ENCODE measurements around the gene RCAN1.

GRCh38 chr21:34603710-34604057, 11.2 kb downstream of the RCAN1 start:
- TF ChIP-seq POLR2AphosphoS5 (IDR thresholded peaks at IDR 0.05; ENCODE audit: low read depth, low read length) (no peak), CTCF (IDR thresholded peaks at IDR 0.05; ENCODE audit: control extremely low read depth in 1 of 3, insufficient read depth in 1 of 3, low read depth in 1 of 3, low read length in 3 of 3) (no peak), EP300 (IDR thresholded peaks at IDR 0.05; ENCODE audit: borderline replicate concordance in 1 of 2, low read depth in 2 of 2, low read length in 2 of 2) (no peak), FOSL1 (IDR thresholded peaks at IDR 0.05; ENCODE audit: insufficient read depth, low read depth, low read length) (no peak), RFX5 (IDR thresholded peaks at IDR 0.05; ENCODE audit: borderline replicate concordance, low read depth, low read length) (no peak), RAD21 (IDR thresholded peaks at IDR 0.05 in 1 of 2, conservative IDR thresholded peaks at IDR 0.05 in 1 of 2; ENCODE audit: low read depth in 2 of 2, low read length in 2 of 2) (no peak), SIX5 (IDR thresholded peaks at IDR 0.05; ENCODE audit: low read depth, low read length) (no peak), CEBPB (IDR thresholded peaks at IDR 0.05; ENCODE audit: low read depth, low read length) (no peak)
